HEK293 (cell line): Measurements from ENCODE around the gene SENP7.

Experiments used
- CTCF ChIA-PET: fragments of 350-600 bp; formaldehyde crosslinking; extraction: SDS; loops from one replicate; lab custom pipeline; 2021; ENCODE audit warnings: antibody characterized with exemption; lab: Yijun Ruan, JAX
- POLR2A ChIA-PET: fragments of 300-600 bp; formaldehyde crosslinking; extraction: SDS; loops from one replicate; lab custom pipeline; 2020; ENCODE audit warnings: antibody characterized with exemption, inconsistent platforms; lab: Yijun Ruan, JAX
- H3K27ac ChIP-seq: fragments of 200-500 bp; sonication (Bioruptor generic); 2 replicates; pipeline ENCODE4 v1.5.1; 2014; ENCODE audit warnings: low read depth, low read length, control low read depth, inconsistent platforms; ENCODE audit errors: extremely low read depth
- H3K36me3 ChIP-seq, 2 experiments: fragments of 200-500 bp in 1 of 2; sonication (Bioruptor generic) in 1 of 2; 1 replicate in 1 of 2; 2 replicates in 1 of 2; pipeline ENCODE4 v1.5.1; 2014 to 2017; ENCODE audit warnings: inconsistent platforms in 2 of 2, low read length in 2 of 2; ENCODE audit not compliant: control insufficient read depth in 2 of 2, insufficient read depth in 1 of 2
- H3K4me1 ChIP-seq: fragments of 200-500 bp; sonication (Bioruptor generic); 2 replicates; pipeline ENCODE4 v1.5.1; 2014; ENCODE audit warnings: mild to moderate bottlenecking, low read length, inconsistent platforms; ENCODE audit not compliant: control insufficient read depth, insufficient read depth
- H3K4me3 ChIP-seq: 2 replicates; pipeline ENCODE4 v1.5.1; 2011; ENCODE audit warnings: low read depth, mild to moderate bottlenecking, control low read depth, low read length, moderate library complexity
- H3K9me3 ChIP-seq: fragments of 200-500 bp; sonication (Bioruptor generic); 2 replicates; pipeline ENCODE4 v1.5.1; 2014; ENCODE audit warnings: low read depth, low read length, inconsistent platforms; ENCODE audit not compliant: control insufficient read depth, insufficient read depth
- ATF2 ChIP-seq: fragments of 450-650 bp; formaldehyde crosslinking; IDR thresholded peaks from 2 replicates; pipeline ENCODE4 v1.5.1; 2016; ENCODE audit warnings: missing biosample characterization, missing genetic modification characterization, low read depth
- HOXA7 ChIP-seq: sonication (generic); formaldehyde crosslinking; IDR thresholded peaks from 2 replicates; pipeline ENCODE4 v1.8.1; 2022; ENCODE audit warnings: missing genetic modification reagents, borderline replicate concordance
- INSM2 ChIP-seq: fragments of 450-650 bp; formaldehyde crosslinking; IDR thresholded peaks from 2 replicates; pipeline ENCODE4 v1.5.1; 2016; ENCODE audit warnings: missing biosample characterization, missing genetic modification characterization
- KLF16 ChIP-seq: fragments of 450-650 bp; formaldehyde crosslinking; IDR thresholded peaks from 2 replicates; pipeline ENCODE4 v1.5.1; 2017; ENCODE audit warnings: missing biosample characterization, missing genetic modification characterization
- PRDM4 ChIP-seq: fragments of 450-650 bp; formaldehyde crosslinking; IDR thresholded peaks from 2 replicates; pipeline ENCODE4 v1.5.1; 2017; ENCODE audit warnings: missing biosample characterization, missing genetic modification characterization
- ZBTB7A ChIP-seq: fragments of 450-650 bp; formaldehyde crosslinking; IDR thresholded peaks from 2 replicates; pipeline ENCODE4 v1.5.1; 2016; ENCODE audit warnings: low read depth, missing biosample characterization, missing genetic modification characterization
- ZIC2 ChIP-seq: fragments of 450-650 bp; formaldehyde crosslinking; IDR thresholded peaks from 2 replicates; pipeline ENCODE4 v1.5.1; 2016; ENCODE audit warnings: missing biosample characterization, missing genetic modification characterization
- ZNF114 ChIP-seq: fragments of 450-650 bp; formaldehyde crosslinking; IDR thresholded peaks from 2 replicates; pipeline ENCODE4 v1.5.0; 2017; ENCODE audit warnings: missing biosample characterization, missing genetic modification characterization
- ZNF133 ChIP-seq: fragments of 450-650 bp; formaldehyde crosslinking; IDR thresholded peaks from 2 replicates; pipeline ENCODE4 v1.5.1; 2016; ENCODE audit warnings: missing biosample characterization, missing genetic modification characterization
- ZNF174 ChIP-seq: fragments of 450-650 bp; formaldehyde crosslinking; IDR thresholded peaks from 2 replicates; pipeline ENCODE4 v1.5.0; 2017; ENCODE audit warnings: missing biosample characterization, mild to moderate bottlenecking, missing genetic modification characterization
- ZNF214 ChIP-seq: fragments of 450-650 bp; formaldehyde crosslinking; IDR thresholded peaks from 2 replicates; pipeline ENCODE4 v1.5.1; 2017; ENCODE audit warnings: missing biosample characterization, mild to moderate bottlenecking, missing genetic modification characterization, borderline replicate concordance
- ZNF274 ChIP-seq, 2 experiments: fragments of 200-500 bp in 1 of 2; fragments of 450-650 bp in 1 of 2; sonication (Bioruptor generic) in 1 of 2; formaldehyde crosslinking in 1 of 2; IDR thresholded peaks; 2 replicates each; pipeline versions ENCODE4 v1.5.1 to v1.6.1; 2014 to 2016; ENCODE audit warnings: borderline replicate concordance in 1 of 2, inconsistent platforms in 1 of 2, low read length in 1 of 2, missing biosample characterization in 1 of 2, missing genetic modification characterization in 1 of 2
- ZNF292 ChIP-seq: fragments of 450-650 bp; formaldehyde crosslinking; IDR thresholded peaks from 2 replicates; pipeline ENCODE4 v1.5.1; 2016; ENCODE audit warnings: low read depth, missing biosample characterization, missing genetic modification characterization, borderline replicate concordance
- ZNF354C ChIP-seq: fragments of 450-650 bp; formaldehyde crosslinking; IDR thresholded peaks from 2 replicates; pipeline ENCODE4 v1.5.1; 2016; ENCODE audit warnings: missing biosample characterization, missing genetic modification characterization, low read depth, borderline replicate concordance
- ZNF513 ChIP-seq: fragments of 450-650 bp; IDR thresholded peaks from 2 replicates; pipeline ENCODE4 v1.5.1; 2018; ENCODE audit warnings: missing biosample characterization, missing genetic modification characterization
- ZNF514 ChIP-seq: fragments of 450-650 bp; formaldehyde crosslinking; IDR thresholded peaks from 2 replicates; pipeline ENCODE4 v1.5.1; 2016; ENCODE audit warnings: missing biosample characterization, missing genetic modification characterization
- ZNF624 ChIP-seq: fragments of 450-650 bp; formaldehyde crosslinking; IDR thresholded peaks from 2 replicates; pipeline ENCODE4 v1.5.1; 2017; ENCODE audit warnings: missing biosample characterization, missing genetic modification characterization
- ZNF654 ChIP-seq: fragments of 450-650 bp; formaldehyde crosslinking; IDR thresholded peaks from 2 replicates; pipeline ENCODE4 v1.5.1; 2016; ENCODE audit warnings: low read depth, missing biosample characterization, missing genetic modification characterization
- ZNF677 ChIP-seq: fragments of 450-650 bp; IDR thresholded peaks from 2 replicates; pipeline ENCODE4 v1.5.0; 2018; ENCODE audit warnings: missing biosample characterization, mild to moderate bottlenecking, missing genetic modification characterization, moderate library complexity
- ZNF768 ChIP-seq: fragments of 450-650 bp; formaldehyde crosslinking; IDR thresholded peaks from 2 replicates; pipeline ENCODE4 v1.5.1; 2018; ENCODE audit warnings: missing biosample characterization, mild to moderate bottlenecking, missing genetic modification characterization
- ZNF776 ChIP-seq: fragments of 450-650 bp; formaldehyde crosslinking; IDR thresholded peaks from 2 replicates; pipeline ENCODE4 v1.5.0; 2017; ENCODE audit warnings: missing biosample characterization, missing genetic modification characterization, borderline replicate concordance

Gene SENP7

GRCh38 chr3:101284757-101285156, 228.3 kb downstream of the SENP7 start (continued):
- TF ChIP-seq ZBTB7A (tag by site-specific recombination) (no peak), ZNF624 (no peak), ZIC2 (tag by site-specific recombination) (no peak), ATF2 (tag by site-specific recombination) (no peak), ZNF174 (tag by site-specific recombination) (no peak)

- H3K9me3 ChIP-seq = no peaks in the 10 kb centered on the region
- POLR2A ChIA-PET = no interaction called here
- H3K27ac ChIP-seq = no peak overlapping the region
- H3K4me3 ChIP-seq = no peak overlapping the region
- CTCF ChIA-PET = no interaction called here
- H3K36me3 ChIP-seq = no peaks in the 10 kb centered on the region
- H3K4me1 ChIP-seq = no peaks in the 10 kb centered on the region
- TF ChIP-seq HOXA7 (CRISPR knock-in tag) (no peak), ZNF133 (no peak), ZNF292 (tag by site-specific recombination) (no peak), ZNF513 (no peak), ZNF768 (tag by site-specific recombination) (no peak), KLF16 (tag by site-specific recombination) (no peak), ZNF114 (no peak), ZNF514 (tag by site-specific recombination) (no peak), ZNF654 (tag by site-specific recombination) (no peak), ZNF354C (tag by site-specific recombination) (no peak), INSM2 (tag by site-specific recombination) (no peak), ZNF274 (IDR thresholded peaks at IDR 0.05; ENCODE audit: low read length) (no peak), ZNF274 (tag by site-specific recombination; IDR thresholded peaks at IDR 0.05; ENCODE audit: borderline replicate concordance) (no peak), PRDM4 (tag by site-specific recombination) (no peak), ZNF214 (no peak), ZNF776 (tag by site-specific recombination) (no peak), ZNF677 (tag by site-specific recombination) (no peak)
Observed at GRCh38 chr3:101281521-101282030, 231.4 kb downstream of the SENP7 start.
